ENCODE results near the gene CLSTN2.

Gene CLSTN2

DNA sequence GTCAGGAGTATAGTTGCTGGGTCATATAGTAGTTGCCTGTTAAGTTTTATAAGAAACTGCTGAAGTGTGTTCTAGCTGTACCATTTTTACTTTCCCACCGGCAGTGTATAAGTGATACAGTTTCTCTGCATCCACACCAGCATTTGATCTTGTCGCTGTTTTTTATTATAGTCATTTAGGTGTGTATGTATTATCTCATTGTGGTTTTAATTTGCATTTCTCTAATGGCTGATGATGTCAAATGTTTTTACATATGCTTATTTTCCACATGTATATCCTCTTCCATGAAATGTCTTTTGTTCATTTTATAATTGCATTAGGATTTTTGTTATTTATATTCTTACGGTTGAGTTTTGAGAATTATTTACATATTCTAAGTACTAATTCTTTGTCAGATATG, 254.3 kb downstream of the CLSTN2 start:
- DNase-seq (ENCODE audit: low spot score): no peak

DNA sequence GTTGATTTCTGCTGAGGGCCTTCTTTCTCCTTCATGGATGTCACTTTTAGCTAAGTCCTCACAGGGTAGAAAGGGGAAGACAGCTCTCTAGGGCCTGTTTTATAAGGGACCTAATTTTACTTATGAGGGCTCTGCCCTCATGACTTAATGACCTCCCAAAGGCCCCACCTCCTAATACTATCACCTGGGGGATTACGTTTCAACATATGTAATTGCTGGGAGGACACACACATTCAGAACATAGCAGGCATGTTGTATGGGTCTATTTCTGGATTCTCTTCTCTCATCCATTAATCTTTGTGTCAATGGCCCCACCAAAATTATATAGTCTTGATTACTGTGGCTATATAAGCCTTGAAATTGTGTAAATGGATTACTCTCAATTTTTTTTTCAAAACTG, 255.0 kb downstream of the CLSTN2 start:
- no peak for DNase-seq (ENCODE audit: low spot score)

DNA sequence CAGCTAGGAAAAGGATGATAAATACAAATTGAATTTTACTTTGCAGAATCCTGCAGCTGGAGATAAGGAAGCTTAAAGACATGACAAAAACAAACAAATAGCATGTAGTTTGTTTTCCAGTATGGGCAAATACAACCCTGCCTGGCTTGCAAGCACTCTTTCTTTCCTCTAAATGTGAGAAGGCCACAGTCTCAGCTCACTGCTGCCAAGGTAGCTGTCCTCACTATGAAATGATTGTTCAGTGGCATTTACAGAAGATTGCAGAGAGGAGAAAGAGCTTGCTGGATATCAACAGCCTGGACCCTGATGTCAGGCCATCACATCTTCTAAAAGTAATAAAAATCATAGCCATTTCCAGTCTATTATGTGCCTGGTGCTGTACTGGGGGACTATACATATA, 262.0 kb downstream of the CLSTN2 start:
- DNase-seq (ENCODE audit: low spot score): no peak

DNA sequence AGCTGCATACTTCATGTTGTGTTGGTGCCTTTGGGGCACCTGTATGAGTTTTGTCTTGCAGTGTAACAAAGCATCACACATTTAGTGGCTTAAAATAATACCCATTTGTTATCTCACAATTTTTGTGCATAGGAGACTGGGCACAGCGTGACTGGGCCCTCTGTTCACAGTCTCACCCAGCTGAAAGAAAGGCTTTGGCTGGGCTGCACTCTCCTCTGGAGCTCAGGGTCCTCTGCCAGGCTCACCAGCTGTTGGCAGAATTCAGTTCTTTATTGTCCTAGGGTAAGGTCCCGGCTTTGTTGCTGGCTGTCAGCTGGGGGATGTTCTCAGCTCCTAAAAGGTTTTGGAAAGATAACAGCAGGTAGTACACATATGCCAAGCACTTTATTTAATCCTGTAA, 263.3 kb downstream of the CLSTN2 start:
- no peak for DNase-seq (ENCODE audit: low spot score)

DNA sequence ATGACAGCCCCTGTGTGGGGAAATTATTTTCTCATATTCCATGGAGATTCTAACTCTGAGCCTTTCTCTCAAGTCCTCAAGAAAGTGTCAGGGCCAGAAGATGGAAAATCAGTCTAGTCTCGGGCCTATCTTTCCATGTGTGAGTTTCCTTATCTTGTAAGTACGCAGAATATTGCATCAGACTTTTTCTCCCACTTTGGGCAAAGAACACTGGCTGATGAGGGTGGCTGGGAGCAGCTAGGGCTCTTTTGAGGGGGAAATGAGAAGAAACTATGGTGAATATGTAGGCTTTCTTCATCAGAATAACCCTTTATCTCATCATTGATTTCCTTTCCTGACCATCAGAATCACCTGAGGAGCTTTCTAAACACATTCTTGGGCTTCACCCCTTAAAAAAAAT, 264.0 kb downstream of the CLSTN2 start:
- DNase-seq (ENCODE audit: low spot score): no peak

DNA sequence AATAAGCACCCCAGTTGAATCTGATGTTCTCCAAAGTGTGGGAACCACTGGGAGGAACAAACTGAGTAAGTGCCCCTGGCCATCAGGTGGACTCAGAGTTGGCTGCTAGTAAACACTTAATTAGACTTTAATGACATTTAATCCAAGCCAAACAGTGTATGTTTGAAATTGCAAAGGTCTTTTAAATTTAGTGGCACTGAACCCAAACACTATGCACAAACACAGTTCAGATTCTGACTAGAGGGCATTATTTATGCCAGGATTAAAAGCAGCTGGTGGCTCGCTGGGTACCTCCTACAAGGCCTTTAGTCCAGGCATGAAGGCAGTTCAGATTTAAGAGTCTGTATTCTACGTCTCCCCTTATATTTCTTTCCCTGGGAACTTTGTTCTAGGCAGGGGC, 264.8 kb downstream of the CLSTN2 start:
- no peak for DNase-seq (ENCODE audit: low spot score)

DNA sequence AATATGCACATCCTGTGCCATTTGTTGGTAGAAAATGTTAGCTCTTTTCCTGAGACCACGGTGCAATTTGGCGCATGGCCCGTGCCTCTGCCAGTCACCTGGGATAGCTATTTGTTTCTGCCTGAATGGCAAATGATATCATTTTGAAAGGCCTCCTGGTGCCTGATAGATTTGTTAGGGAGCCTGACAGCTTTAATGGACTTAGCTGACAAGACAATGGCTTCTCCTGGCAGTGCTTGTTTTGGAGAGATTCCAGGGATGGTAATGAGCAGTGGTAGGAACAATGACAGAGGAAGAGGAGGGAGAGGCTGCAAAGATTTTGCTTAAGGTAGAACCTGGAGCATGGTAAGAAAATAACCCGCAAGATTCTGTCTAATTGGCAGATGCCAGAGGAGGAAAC, 268.5 kb downstream of the CLSTN2 start:
- no peak for DNase-seq (ENCODE audit: low spot score)

DNA sequence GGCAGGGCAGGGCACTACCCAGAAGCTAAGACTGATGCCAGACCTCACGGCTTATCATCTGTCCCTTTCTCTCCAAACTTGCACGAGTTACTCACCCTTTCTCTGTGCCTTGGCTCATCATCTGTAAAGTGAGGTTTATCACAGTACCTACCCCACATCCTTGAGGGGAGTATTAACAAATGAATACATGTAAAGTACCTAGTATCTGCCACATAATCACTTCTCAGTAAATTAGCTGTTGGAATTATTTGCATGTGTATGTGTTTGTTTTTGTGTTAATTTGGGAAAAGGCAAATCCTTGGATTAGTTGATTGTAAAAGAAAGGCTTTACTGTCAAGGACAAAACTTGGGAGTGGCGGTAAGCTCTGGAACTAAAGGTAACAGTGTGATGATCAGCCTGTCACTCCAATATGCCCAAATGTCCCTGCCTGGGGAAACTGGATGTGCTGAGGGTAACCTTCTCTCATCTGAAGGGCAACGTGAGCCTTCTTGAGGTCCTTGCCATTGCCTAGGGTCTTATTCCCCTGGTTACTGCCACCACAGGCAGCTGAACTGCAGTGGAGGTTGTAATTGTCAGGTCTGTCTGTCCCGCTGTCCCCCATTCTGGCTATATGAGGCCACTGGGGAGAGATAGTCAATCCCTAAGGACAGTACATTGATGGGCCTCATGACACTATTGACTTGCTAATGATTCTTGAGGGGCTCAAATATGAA, 269.4 kb downstream of the CLSTN2 start:
- DNase-seq (ENCODE audit: low spot score): no peak

DNA sequence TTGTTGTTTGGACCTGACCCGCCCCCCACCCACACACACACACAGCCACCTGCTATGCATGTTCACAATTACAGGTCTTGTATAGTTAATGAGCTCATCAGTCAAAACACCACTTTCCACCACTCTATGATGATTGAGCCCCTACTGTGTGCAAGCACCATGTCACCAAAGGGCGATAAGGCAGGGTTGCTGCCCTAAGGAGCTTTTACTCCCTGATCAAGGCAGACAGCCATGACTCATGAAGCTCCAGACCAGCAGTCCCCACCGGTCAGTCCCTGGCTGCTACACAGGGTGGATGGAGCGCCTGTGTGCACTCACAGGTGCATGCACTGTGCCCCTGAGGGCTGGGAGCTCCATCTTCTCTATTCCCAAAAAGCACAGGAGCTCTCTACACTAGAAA, 270.6 kb downstream of the CLSTN2 start:
- DNase-seq (ENCODE audit: low spot score): no peak

DNA sequence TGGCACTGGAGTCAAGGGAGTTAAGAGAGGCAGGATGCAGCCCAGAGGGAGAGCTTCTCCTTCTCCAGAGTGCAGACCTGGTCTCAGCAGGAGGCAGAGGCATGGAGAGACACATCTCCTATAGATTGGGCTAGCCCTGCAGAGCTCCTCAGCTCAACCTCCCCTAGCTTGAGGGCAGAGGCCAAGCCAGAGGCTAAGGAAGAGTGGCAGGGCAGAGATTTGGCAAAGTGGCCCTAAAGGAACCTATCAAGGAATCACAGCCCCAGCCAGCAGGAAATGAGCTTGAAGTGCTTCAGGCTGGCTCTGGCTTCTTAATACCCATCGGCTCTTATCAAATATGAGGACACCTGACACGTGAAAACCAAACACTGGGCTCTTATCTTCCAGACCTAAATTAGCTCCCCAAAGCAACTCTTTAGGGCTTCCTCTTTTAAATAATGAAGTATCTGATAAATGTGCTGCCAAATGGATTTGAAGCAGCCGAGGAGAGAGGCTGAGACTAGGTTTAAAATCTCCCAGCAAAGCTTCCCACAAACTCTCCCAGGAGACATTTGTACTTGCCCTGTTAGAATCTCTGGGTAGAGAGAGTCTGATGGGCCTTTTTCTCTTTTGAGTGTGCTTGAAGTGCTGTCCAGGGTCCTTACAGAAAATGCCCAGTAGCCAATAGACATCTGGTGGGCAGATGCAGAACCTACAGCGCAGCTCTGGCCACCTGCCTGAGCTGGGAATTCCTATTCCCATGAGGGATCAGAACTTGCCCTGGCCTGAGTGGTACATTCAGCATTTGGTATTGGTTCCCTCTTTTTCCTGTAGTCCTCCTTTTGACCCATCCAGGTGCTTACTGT, 271.4 kb downstream of the CLSTN2 start:
- no peak for DNase-seq (ENCODE audit: low spot score)

DNA sequence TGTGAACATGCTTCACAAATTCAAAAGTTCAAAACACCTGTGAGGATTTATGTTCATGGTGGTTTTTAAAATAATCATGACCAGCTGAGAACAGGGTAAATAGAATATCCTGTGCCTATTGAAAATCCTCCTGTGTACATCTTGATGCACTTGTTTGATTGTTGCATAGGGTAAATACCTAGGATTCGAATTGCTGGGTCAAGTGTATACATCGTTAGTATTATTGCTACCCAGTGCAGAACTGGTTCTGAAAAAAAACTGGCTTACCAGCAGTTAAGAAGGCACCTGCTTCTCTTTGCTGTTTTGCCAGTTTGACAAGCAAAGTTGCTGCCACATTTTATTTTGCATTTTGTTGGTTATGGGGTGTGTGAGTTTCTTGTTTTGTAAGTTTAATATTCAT, 272.6 kb downstream of the CLSTN2 start:
- no peak for DNase-seq (ENCODE audit: low spot score)

DNA sequence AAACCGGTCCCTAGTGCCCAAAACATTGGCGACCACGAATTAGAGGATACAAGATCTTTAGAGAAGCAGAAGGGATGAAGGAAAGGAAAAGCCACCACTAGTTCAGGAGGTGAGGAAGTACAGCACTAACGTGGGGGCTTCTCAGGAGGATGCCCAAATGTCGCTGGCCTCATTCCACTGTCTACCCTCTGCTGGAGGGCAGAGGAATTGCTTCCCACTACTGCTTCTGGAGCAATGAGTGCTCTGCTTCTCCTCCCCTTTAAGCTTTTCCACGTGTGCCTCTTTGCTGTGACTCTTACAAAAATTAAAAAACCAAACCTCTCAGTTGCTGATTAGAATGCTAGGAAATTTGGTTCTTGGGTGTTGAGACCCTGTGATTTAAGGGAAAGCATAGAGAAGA, 281.3 kb downstream of the CLSTN2 start:
- DNase-seq (ENCODE audit: low spot score): no peak

DNA sequence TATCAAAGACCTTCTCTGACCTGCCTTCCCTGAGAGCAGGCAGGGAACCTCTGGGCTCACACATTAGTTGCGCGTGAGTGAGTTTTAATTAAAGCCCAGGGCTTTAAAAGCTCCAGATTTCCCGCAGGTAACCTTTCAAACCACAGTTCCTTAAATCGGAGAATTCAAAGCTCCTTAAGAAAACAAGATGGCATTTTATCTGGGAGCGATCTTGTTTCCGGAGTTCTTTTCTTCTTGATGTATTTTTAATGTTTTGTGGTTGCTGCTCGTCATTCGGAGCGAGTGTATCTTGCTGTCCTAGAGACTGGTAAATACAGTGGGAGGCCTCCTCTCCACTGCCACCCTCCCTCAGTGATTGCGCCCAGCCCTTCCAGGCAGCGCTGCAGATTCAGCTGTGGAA, 284.3 kb downstream of the CLSTN2 start:
- DNase-seq (ENCODE audit: low spot score): no peak

DNA sequence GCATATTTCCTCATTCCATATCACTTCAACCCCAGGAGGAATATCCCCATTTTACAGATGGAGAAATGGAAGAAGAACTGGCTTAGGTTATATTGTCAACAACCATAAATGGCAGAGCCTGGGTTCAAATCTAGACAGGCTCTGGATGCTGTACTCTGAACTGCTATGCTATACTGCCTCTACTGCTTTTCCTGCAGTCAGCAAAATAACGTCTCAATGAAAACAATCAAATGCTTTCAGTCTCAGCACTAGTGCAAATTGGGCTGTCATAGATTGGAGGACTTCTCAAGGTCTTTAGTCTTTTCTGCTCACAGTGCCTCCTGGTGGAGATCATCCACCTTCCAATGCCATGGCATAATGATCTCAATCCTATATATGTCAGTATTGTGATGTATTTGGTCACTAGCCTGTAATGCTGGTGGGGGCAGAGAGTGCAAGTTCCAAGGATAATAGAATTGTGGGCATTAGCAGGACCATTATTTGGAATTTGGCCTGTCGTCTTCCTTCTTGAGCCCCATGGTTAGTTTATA, 285.0 kb downstream of the CLSTN2 start:
- no peak for DNase-seq (ENCODE audit: low spot score)

DNA sequence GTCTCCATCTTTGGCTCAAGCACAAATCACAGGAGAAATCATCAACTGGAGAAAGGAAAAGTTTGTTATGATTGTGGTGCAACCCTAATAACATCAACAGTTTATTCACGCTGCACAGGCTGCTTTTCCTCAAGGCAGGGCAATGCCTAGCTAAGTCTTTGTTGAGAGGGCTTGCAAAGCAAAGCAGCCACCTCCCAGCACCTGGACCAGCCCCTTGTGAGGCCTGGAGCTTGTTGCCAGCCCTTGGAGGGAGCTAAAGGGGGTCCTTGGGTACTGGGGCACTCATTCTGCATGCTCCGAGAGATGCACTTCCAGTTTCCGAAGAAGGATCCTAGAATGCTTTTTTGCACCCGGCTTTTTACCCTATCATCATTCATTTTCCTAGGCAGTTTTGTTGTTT, 288.2 kb downstream of the CLSTN2 start:
- no peak for DNase-seq (ENCODE audit: low spot score)

DNA sequence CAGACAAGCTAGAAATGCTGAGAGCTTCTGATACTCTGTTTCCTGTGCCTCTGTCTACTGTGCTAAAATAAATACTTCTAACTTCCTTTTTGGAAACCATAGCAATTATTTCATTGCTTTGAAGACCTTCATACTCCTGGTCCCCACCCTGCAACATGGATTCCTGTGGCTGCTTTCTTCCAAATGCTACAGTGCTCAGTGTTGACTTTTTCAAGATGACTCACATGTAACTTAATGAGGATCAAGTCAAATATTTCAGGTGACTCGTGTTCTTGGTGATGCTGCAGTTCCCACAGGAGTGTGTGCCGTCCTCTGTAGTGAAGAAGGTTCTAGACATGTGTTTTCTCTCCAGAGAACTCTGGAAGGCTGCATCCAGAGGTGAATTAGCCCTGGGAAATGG, 288.6 kb downstream of the CLSTN2 start:
- DNase-seq (ENCODE audit: low spot score): no peak

DNA sequence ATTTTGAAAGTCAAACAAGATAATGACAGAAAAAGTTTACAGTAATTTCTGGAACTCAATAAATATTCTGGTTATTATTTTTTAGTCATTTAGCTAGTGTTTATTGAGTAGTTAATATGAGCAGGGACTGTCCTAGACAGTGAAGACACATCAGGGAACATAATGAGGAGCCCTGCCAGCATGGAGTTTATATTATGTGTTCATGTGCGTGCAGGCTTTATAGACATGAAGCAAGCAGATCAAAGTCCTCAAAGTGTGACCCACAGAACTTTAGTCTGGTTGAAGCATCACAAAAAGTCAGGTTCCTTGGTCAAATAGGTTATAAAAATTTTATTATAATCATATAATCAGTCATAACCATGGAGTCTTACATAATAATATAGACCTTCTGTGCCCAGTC, 289.3 kb downstream of the CLSTN2 start:
- no peak for DNase-seq (ENCODE audit: low spot score)

DNA sequence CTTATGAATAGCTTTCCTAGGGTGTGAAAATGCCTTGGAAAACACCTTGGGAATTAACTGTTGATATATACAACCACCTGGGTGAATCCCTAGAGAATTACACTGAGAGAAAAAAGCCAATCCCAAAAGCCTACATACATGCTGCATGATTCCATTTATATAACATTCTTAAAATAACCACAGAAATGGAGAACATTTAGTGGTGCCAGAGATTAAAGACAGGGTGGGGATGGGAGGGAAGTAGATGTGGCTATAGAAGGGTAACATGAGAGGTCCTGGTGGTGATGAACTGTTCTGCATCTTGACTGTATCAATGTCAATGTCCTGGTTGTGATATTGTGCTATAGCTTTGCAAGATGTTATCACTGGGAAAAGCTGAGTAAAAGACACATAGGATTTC, 291.0 kb downstream of the CLSTN2 start:
- no peak for DNase-seq (ENCODE audit: low spot score)

DNA sequence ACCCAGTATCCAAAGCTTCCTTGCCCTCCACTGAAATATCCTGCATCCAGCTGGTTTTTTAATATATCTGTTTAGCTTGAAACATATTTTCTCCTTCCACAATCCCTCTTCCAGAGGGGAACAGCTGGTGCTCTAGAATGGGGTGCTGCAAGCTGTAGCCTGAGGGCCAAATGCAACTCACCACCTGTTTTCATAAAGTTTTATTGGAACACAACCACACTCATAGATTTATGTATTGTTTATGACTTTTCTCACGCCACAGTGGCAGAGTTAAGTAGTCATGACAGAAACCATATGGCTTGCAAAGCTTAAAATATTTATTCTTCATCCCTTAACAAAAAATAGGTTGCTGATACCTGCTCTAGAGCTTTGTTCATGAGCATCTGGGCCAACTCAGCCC, 298.7 kb downstream of the CLSTN2 start:
- no peak for DNase-seq (ENCODE audit: low spot score)

DNA sequence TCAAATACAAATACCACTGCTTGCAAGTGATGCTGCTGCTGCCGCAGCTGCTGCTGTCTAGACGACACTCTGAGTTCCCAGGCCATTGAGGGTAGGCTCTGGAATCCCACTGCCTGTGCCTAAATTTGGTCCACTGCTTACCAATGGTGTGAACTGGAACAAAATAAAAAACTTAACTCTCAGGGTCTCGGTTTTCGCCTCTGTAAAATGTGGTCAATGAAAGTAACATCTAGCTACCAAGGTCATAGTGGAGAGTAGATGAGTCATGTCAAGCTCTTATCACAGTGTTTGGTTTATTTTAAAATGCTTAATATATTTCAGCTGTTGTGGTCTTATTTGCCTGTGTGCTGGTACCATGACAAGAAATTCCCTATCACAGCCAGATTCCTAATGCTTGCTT, 299.3 kb downstream of the CLSTN2 start:
- no peak for DNase-seq (ENCODE audit: low spot score)

DNA sequence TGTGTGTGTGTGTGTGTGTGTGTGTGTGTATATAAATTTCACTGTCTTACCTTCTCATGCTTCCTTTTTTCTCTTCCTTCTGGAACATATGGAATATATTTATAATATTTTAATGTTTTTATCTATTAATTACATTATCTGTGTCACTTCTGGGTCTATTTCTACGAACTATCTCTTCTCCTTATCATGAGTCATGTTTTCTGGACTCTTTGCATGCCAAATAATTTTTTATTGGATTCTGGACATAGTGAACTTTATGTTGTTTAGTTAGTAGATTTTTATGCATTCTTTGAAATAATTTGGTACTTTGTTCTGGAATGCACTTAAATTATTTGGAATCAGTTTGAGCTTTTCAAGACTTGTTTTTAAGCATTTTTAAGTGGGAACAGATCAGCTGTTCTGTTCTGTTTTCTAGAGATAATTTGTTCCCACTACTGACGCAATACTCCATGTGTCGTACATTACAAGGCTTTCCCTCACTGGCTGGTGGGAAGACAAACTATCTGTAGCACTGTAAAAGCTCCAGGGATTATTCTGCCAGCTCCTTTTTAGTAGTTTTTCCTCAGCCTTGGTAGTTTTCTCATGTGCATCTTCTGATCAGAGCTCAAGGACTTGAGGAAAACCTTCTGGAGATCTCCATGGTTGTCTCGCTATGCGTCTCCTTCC, 302.0 kb downstream of the CLSTN2 start:
- DNase-seq (ENCODE audit: low spot score): no peak

DNA sequence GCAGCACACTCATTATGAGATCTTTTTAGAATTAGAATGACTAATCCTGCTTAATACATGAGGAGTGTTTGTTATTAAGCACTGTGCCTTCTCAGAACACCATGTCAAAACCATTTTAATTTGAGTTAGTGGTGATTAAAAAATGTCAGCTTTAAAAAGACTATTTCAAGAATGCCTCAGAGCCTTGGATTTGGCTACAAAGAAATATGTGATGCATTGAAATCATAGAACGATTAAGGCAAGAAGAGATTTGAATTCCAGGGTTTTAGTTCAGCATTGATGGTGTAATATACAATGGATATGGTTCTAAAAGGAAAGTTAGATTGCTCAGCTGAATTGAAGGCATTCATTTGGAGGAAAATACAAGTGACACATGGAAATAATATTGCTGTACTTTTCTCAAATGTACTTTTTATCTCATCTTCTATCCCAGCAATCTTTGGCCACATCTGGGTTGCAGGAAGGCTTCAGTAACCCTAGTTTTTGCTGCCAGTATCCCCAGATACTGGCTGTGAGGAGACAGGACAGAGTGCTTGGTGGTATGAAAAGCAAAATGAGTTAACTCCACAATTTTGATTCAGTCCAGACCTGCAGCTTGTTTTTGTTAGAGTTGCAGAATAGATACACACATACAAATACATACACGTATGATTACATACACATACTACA, 303.8 kb downstream of the CLSTN2 start:
- DNase-seq (ENCODE audit: low spot score): no peak

Measured in CD4-positive, alpha-beta T cell treated with Interleukin-6 at 100 ng/mL for 8 hours (primary cell).